SKM-1 treated with dmso at 0.1 percent for 144 hours (cell line): Measurements from ENCODE around the gene MYOF.
"Not testable (repeated sequence)": the region's sequence is repeated elsewhere in the genome, so short reads cannot be mapped to it uniquely, and the experiment has no call there.

ENCODE experiments used
- DNase-seq: peaks from one replicate; lab custom pipeline; 2025; ENCODE audit not compliant: unreplicated experiment; lab: John Stamatoyannopoulos, UW

MYOF gene

GRCh38 chr10:93425861-93426260 lies 56.3 kb downstream of the MYOF start:
- no peak for DNase-seq

GRCh38 chr10:93422118-93422517 lies 60.0 kb downstream of the MYOF start:
- no peak for DNase-seq

DNA sequence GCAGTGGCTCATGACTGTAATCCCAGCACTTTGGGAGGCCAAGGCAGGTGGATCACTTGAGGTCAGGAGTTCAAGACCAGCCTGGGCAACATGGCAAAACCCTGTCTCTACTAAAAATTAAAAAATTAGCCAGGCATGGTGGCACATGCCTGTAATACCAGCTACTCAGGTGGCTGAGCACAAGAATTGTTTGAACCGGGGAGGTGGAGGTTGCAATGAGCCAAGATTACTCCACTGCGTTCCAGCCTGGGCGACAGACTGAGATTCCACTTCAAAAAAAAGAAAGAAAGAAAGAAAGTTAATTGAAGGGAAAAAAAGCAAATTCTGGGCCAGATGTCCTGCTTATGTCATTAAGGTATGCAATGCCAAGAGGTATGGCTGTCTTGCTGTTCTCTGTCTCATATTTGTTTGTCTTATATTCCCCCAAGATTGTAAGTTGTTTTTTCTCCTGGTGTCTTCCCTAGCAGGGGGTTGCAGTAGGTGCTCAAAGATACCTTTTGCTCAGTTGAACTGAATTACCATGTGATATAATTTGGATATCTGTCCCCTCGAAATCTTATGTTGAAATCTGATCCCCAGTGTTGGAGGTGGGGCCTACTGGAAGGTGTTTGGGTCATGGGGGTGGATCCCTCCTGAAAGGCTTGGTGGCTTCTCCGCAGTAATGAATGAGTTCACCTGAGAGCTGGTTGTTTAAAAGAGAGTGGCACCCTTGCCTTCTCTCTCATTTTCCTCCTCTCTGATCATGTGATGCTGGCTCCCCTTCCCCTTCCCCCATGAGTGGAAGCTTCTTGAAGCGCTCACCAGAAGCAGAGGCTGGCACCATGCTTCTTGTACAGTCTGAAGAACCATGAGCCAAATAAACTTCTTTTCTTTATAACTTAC lies 60.9 kb downstream of the MYOF start:
- DNase-seq, result no peak

DNA sequence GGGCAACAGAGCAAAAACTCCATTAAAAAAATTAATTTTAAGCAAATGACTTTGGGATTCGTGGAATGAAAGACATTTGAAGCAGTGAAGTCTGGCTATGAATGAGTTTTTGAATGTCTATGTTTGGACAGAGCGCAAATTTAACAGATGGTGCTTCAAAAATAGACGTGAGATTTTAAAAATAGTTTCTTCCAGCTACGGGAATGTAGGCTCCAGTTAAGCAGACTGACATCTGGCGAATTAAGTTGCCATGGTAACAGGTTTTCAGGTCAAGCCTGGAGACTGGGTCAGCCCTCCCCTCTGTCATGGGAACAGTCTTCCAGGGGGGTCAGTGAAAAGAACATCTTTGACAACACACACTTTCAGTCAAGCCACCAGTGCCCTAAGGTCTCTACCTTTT lies 62.0 kb downstream of the MYOF start:
- DNase-seq, result no peak

- not testable (repeated sequence) for DNase-seq
Observed at GRCh38 chr10:93419016-93419415, 63.1 kb downstream of the MYOF start.

GRCh38 chr10:93417921-93418320 lies 64.2 kb downstream of the MYOF start:
- DNase-seq, result no peak

DNA sequence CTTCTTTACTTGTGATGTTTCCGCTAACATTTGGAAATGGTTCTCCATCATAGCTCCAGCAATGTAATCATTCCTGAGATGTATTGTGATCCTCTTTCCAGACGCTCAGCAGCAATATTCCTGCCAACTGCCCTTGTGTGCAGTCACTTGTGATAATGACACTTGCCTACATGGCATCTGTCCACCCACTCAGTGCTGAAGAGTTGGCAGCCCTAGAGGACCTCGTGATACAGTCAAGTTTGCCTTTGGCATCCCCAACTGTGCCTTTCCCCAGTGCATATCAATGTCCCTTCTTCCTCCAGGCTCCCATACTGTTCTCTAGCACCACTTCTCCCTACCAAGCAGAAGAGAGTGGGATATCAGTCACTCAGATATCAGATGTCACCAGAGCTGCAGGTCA lies 64.9 kb downstream of the MYOF start:
- DNase-seq, result no peak

DNA sequence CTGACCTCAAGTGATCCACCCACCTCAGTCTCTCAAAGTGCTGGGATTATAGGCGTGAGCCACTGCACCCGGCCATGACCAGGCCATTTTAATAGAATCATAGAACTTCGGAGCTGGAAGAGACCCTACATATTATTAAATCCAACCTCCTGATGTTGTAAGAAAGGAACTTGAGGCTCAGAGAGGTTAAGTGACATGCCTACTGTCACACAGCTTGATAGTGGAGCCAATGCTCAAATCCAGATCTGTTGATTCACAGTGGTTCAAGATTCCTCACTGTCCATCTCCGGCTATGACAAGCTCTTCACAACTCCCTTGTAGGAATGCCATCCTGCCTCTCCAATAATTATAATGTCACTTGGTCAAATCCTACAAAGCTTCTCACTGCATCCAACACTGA lies 65.3 kb downstream of the MYOF start:
- DNase-seq, result no peak

GRCh38 chr10:93415693-93416092 lies 66.4 kb downstream of the MYOF start:
- DNase-seq, result no peak

- peak; percentile 57 for DNase-seq
Observed at GRCh38 chr10:93413252-93413689, 68.9 kb downstream of the MYOF start.

DNA sequence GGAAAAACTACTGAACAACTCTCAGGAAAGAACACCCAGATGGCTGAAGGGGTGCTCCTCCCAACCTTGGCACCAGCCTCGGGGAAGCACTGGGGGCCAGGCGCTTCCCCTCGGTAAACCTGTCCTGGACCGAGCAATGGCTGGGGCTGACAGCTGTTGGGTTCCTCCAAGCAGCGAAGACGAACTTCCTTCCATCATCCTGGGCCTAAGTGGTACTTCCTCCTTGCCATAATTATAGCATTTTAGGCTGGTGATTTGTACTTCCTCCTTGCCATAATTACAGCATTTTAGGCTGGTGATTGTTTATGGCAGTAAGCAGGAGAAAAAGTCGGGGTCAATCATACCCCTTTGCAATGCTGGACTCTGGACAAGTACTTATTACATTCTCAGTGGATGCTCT lies 69.3 kb downstream of the MYOF start:
- DNase-seq, result peak; percentile 92

GRCh38 chr10:93410697-93411348 lies 71.3 kb downstream of the MYOF start:
- DNase-seq, result no peak

- DNase-seq, result no peak
Observed at GRCh38 chr10:93408783-93409182, 73.4 kb downstream of the MYOF start.

DNA sequence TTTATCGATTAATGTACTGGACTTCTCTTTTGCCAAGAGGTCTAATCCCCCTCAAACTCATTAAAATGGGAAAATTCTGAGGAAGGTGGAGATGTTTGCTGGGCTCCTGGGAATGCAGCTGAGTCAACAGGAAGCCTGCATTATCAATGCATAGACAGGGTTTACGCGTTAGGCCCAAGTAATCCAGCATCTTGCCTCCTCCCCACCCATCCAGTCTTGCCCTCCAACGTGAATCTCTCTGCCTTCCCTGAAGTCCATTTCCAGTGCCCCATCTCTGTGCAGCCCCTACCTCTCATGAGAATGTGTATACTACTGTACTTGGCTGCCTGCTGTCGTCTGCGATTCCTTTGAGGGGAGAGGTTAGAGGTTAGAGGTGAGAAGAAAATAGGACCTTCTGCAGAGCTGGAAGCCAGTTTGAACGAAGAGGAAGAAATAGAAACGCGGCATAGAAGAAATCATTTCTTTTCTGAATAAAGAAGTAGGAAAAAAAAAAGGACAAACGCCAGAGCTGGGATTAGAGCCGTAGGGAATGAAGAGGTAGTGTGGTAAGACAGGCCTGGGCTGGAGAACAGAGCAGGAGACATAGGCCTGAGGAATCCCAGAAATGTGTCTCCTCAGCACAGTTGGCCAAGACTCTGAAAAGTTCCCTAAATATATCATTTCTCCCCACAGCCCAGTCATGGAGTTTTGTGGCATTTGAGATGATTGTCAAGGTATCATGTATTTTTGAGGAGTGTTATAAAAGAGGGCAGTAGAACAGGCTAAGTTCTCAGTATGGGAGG lies 75.6 kb downstream of the MYOF start:
- no peak for DNase-seq

DNA sequence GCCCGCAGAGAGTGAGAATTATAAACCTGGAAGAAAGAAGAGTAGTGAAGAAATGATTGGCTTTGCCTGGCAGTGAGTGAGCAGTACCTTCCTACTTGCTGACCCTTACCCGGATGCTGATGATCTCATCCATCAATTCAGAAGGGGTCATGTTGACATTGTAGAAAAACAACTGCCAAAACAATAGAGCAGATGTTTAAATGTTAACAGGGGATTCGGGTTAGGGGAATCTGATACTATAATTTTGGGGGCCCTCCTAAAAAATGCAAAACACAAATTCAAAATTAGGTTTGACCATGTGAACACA lies 78.1 kb downstream of the MYOF start:
- DNase-seq, result no peak

- no peak for DNase-seq
Observed at GRCh38 chr10:93403152-93404047, 78.7 kb downstream of the MYOF start.

GRCh38 chr10:93402192-93402591 lies 79.9 kb downstream of the MYOF start:
- no peak for DNase-seq

GRCh38 chr10:93398528-93398927 lies 83.6 kb downstream of the MYOF start:
- no peak for DNase-seq

GRCh38 chr10:93397020-93397419 lies 85.1 kb downstream of the MYOF start:
- no peak for DNase-seq

DNA sequence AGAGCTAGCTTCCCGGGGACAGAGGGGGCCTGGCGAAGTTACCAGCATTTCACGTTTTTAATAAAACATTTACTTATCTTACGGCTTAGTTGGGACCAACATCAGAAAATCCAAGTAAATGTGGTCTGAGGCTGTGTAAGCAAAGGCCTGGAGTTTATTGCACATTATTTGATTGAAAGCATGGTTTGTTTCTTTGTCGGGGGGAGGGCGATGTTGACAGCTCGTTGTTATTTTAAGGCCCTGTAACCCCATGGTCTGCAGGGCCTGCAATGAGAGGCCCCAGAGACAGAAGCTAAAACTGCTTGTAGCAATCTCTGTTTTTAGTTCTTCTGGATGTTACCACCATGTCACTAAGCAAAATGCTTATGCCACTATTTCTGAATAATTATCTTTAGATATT lies 88.9 kb downstream of the MYOF start:
- DNase-seq, result no peak

DNA sequence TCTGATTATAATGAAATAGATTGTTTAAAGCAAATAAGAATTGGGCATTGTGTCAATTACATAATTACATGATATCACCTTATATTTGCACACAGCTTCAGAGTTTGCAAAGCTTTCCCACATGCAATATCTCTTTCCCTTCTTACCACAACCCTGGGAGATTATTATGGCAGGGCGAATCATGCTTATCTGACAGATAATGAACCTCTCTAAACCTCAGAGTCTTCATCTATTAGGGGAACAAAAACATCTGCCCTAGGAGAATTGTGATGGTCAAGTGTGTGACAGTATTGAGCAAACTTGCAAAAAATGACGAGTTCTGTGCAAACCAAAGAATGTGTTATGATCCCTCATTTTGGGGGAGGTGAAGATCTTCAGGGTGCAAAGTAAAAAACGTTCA lies 90.0 kb downstream of the MYOF start:
- DNase-seq, result no peak
